Erythroblast (primary cell): ENCODE measurements around the gene STEAP1B.
"Not testable (repeated sequence)": the region's sequence is repeated elsewhere in the genome, so short reads cannot be mapped to it uniquely, and the experiment has no call there.

Source experiments
- DNase-seq, 2 experiments: peaks; one replicate each; lab custom pipeline; 2025; lab: John Stamatoyannopoulos, UW
- GATA1 ChIP-seq: IDR thresholded peaks from 2 replicates; pipeline ENCODE4 v1.6.1; 2011; ENCODE audit warnings: low read depth, mild to moderate bottlenecking, control low read depth, low read length, moderate library complexity
- POLR2A ChIP-seq: IDR thresholded peaks from 2 replicates; pipeline ENCODE4 v1.6.1; 2011; ENCODE audit warnings: mild to moderate bottlenecking, low read length

The STEAP1B gene

DNA sequence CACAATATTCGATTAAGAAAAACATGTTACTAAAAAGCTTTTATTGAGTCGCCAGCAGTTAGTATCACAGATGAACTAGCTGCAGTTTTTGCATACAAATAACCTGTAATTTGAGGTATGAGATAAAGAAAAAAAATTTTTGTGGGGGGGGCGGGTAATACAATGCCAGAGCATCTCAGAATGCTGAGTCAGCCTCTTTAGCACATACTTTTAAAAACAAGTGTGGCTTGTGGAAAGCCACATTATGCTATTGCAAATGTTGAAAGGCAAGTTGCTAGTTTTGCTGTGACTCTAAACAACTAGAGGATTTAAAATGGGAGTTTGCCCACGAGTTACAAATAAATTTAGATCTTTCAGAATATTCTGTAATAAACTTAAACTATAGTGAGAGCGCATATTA, 2.1 kb upstream of the STEAP1B start:
- DNase-seq = not testable (repeated sequence)

DNA sequence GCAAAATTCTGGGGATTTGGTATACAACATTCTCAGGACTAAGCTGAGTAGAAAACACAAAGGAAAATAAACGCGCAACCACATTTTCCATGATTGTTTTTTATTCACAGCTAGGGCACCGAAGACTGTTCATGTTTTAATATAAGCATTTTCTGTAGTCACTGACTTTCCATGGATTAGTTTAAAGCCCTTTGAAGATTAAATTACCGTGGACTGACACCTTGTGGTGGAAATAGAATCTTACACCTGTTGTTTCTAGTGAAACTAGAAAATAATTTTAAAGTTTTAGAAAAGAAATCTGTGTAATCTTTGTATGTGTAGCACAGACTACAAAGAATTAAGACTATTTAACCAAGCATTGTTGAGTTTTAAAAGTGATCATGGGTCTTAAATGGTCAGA, 1.3 kb upstream of the STEAP1B start:
- DNase-seq = peak; percentile 9 to 41

DNA sequence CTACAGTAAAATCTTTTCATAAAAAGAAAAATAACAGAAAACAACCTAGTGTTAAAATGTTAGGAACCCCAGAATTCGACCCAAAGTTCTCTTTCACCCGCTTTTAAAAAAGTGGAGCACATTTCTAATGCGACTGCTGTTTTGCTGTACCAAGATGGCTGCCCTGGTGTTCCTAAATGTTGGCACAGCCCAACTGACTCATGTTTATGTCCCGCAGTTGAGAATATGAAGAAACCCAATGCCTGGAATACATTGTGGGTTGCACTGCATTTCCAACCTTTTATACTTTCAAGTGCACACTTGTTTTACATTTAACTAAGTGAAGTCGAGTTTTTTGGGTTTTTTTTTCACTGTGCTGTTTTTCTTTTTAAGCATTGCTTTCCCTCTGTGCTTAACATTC, 944 bp downstream of the STEAP1B start:
- TF ChIP-seq POLR2A (no peak), GATA1 (no peak)
- DNase-seq = no peak

DNA sequence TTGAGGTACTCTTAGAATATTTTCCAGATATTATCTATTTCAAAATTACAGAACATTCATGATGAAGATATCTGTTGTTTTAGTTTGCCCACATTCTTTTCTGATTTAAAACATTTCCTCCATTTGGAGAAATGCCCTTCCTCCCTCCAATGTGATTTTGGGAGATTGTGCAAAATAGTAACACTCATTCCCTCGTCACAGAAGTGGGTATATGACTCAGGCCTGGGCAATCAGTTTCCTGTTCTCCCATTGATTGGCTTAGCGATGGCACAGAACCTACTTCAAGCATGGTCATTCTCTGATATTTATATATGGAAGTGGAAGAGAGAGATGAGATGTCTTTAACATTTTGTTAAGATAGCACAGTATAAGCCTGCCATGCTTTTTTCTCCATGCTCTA, 3.1 kb downstream of the STEAP1B start:
- DNase-seq = not testable (repeated sequence)

DNA sequence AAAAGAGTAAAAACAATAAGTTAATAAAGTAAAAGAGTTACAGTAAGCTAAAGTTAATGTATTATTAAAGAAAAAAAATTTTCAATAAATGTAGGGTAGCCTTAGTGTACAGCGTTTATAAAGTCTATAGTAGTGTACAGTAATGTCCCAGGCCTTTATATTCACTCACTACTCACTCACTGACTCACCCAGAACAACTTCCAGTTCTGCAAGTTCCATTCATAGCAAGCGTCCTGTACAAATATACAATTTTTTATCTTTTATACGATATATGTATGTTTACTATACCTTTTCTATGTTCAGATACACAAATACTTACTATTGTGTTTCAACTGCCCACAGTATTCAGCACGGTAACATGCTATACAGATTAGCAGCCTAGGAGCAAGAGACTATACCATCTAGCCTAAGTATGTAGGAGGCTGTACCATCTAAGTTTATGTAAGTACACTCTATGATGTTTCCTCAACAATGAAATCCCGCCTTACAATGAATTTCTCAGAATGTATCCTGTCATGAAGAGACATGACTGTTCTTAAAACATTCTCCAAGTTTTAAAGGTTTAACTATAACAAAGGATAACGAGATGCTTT, 3.6 kb downstream of the STEAP1B start:
- DNase-seq = not testable (repeated sequence)

DNA sequence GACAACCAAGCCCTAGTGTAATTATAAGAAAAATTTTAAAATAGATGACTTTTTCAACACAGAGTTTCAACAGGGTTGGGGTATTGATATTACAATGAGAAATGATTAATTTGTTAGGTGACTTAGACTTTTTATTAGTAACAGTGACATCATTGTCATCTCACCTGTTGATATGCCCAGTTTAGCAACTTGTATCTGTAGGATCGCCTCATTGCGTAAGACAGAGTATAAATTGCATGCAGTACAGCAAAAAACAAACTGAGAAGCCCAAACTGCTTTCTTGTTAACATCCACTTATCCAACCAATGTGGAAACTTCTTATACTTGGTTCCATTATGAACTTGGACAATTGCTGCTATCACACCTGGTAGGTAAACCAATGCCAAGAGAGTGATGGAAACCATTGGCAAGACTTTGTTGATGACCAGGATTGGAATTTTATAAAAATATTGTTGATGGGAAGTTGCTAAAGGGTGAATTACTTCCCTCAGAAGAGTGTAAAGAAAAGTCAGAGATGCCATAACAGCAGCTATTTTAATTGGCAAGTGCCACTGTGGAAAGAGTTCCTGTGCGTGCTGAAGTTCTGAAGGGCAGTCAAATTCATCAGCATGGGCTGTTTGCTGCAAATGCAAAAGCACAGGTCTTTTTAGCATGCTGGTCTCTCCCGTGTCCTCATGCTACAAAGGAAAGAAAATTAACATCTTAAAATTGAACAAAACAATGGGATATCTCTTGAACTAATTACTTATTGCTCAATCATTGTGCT, 6.6 kb downstream of the STEAP1B start:
- DNase-seq = not testable (repeated sequence)

DNA sequence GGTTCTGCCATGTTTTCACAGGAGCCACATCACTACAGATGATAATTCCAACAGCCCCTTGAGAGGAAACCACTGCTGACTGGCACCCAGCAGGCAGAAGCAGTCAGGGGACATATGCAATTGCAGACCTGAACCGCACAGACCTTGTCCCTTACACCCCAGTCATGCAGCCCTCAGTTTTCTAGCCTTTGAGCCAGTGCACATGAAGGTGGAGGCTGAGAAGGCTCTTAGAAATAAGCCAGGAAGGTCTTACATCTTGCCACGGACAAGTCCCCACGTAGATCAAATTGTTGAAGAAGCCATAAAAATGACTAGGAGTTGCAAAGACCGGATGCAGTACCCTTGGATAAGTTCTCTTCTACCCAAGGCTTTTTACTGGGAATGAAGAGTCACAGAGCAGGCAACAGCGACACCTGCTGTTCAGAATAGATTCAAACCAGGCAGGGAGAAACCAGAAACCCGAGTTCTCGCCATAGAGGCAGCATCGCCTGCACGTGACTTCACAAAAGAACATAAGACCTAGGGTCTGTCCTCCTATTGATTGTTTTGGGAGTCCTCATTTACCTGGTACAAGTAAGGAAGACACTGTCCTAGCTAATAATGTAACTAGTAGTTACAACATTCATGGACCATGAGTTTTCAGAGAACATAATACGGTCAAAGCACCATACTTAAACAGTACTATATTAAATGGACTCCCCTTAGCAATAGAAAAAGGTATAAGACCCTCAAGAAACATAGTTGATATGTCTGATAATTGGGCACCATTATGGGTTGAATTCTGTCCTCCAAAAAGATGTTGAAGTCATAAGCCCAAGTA, 11.1 kb downstream of the STEAP1B start:
- peak; percentile 54 to 78 for DNase-seq
- TF ChIP-seq POLR2A = no peak
- no peak for TF ChIP-seq GATA1

DNA sequence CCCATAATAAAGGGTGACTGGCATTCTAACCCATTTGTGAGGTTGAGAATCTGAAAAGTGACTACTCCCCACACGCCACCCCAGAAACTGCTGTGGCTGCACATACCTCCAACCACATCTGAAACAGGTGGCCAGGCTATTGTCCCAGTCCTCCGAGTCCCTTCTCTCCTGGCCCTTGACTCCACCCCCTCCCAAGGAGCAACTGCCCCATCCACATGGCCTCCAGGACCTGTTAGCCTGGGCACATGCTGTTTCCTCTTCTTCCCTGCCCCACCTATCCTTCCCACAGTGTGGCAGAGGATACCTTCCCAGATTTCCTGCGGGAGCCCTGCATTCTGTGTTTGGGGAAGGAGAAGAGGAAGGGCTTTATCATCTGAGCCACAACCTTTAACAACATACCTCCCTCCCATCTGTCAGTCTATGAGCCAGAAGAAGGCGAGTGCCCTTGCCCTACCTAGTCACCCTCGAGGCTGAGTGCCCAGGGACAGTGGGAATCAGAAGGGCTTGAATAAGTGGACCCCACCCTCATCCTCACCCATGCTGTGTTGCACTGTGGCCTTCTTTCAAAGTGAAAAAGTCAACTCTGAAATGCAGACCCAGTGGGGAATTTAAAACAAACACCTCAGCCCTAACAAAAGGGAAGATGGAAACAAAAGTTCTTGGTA, 11.9 kb downstream of the STEAP1B start:
- DNase-seq = no peak
- TF ChIP-seq GATA1 = no peak
- no peak for TF ChIP-seq POLR2A

DNA sequence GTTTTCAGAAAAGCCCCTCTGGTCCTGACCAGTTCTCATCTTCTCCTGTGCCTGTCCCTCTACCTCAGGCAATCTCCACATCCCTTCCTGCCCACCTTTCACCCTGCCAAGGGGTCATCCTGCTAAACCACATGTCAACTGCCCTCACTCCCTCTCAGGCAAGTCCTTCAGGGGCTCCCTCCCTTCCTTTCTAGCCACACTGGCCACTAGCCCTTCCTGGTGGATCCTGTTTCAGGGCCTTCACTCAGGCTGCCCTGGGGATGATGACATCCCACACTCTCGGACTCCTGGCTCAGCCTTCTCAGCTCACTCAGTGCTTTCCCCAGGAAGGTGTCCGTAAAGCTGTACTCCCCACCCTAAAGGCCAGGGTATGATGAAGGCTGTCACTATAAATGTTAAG, 13.4 kb downstream of the STEAP1B start:
- no peak for TF ChIP-seq GATA1
- no peak for TF ChIP-seq POLR2A
- DNase-seq = no peak

DNA sequence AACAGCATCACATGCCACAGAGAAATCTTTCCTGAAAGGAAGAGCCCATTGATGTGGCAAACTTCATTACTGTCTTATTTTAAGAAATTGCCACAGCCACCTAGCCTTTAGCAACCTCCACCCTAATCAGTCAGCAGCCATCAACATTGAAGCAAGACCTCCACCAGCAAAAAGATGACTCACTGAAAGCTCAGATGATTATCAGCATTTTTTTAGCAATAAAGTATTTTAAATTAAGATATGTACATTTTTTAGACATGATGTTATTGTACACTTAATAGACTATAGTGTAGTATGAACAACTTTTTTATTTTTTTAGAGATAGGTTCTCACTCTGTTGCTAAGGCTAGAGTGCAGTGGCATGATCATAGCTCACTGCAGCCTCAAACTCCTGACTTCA, 14.8 kb downstream of the STEAP1B start:
- TF ChIP-seq GATA1 = no peak
- TF ChIP-seq POLR2A = no peak

DNA sequence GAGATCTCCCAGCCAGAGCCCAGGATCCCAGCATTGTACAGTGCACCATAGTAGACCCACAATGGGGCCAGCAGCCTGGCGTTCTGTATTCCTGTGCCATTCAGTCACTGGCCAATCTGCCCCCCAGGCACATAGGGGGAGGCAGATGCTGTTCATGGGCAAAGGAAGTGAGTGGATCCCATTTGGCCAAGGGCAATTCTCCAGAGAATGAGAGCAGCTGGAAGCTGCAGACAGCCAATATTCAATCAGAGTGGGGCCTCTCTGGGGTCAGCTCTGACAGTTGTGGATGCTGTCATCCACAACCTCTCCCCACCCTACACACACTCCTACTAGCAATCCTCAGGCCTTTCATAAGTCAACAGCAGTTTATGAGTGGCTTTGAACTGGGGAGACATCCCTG, 17.5 kb downstream of the STEAP1B start:
- no peak for TF ChIP-seq GATA1
- TF ChIP-seq POLR2A = no peak
- DNase-seq = no peak

More for the DNA sequence above, 14.8 kb downstream of the STEAP1B start:
- no peak for DNase-seq

DNA sequence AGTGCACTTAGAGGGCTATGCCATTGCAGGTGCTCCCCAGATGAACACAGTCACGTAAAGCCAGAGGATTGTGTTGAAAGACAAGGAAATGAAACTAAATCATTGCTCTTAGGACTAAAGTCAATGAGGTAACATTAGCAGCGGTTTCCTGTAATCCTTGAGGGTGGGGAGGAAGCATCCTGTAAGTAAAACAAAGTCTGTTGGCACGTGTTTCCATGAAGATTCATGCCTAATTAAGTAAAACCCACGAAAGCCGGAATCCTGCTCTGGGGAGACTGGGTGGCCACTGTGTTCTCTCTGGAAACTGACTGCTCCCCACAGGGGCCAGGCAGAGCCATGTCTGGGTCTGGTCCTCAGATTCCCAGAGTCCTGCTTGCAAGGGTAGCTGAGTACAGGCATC, 18.3 kb downstream of the STEAP1B start:
- no peak for DNase-seq
- TF ChIP-seq POLR2A (no peak), GATA1 (no peak)

DNA sequence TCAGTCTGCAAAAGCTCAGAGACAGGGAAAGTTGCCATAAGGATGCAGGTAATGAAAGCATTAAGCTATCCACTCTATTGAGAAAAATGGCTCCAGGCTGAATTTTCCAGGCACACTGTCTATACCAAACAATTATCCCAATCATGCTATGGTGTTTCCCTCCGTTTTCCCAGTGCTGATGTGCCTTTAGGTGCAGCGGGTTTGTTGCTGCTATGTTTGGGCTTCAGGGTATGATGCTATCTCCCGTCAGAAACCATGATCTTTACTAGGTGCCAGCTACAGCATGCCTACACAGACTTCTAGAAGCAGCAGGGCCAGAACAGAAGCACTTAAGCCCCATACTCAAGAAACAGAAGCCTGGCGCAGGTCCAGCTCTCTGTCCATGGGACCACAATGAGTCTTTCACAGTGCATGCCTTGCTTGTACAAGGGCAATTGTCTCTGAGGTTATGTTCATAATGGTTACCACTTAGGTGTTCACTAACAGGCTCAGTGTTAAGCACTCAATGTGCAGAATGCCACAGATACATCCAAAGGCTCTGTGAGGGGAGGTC, 19.4 kb downstream of the STEAP1B start:
- no peak for DNase-seq
- no peak for TF ChIP-seq GATA1

DNA sequence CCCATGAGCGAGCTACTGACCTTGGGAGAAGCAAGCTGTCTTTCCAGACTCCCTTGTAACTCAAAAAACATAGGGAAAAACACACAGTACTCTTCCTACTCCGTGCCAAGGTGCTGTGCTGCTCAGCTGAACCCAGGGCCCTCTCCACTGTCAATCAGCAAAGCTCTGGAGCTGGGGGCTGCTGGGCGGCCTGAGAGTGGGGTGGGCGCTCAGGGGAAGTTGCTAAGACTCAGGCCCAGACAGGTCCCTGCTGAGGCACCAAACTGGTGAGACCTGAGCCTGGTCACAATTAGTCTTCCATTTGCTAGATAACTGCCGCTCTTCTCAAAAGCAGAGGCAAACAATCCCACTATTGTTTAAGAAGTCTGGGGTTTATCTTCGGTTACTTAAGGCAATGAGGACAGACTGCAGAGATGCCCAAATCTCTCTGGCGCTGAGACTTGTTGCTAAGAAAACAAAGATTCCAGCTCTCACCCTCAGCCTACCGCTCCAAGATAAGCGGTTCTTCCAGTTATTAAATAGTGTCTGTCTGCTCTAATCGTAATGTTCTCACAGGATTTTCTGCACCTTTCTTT, 22.0 kb downstream of the STEAP1B start:
- no peak for TF ChIP-seq POLR2A
- no peak for TF ChIP-seq GATA1
- DNase-seq = no peak
